K562 (cell line): ENCODE data around the gene HLA-DOB. TPM values are rescaled to one million over a fixed set of nuclear protein-coding genes. Genes with fewer than 3 reads are reported as not detected.

Source experiments
- CEBPZ ChIP-seq: fragments of 150-350 bp; IDR thresholded peaks from 2 replicates; pipeline ENCODE4 v1.6.1; 2014; ENCODE audit warnings: low read depth, mild to moderate bottlenecking, low read length, borderline replicate concordance
- DACH1 ChIP-seq: fragments of 450-650 bp; IDR thresholded peaks from 2 replicates; pipeline ENCODE4 v1.6.1; 2018; ENCODE audit not compliant: partially characterized antibody
- DEAF1 ChIP-seq: fragments of 450-650 bp; formaldehyde crosslinking; IDR thresholded peaks from 2 replicates; pipeline ENCODE4 v1.4.0; 2020; ENCODE audit warnings: mild to moderate bottlenecking, moderate library complexity
- DLX4 ChIP-seq: fragments of 250-450 bp; sonication (Bioruptor Pico); IDR thresholded peaks from 2 replicates; pipeline ENCODE4 v1.6.1; 2021; ENCODE audit warnings: mild to moderate bottlenecking
- E2F5 ChIP-seq: sonication (generic); formaldehyde crosslinking; IDR thresholded peaks from 2 replicates; pipeline ENCODE4 v1.8.0; 2022; ENCODE audit warnings: mild to moderate bottlenecking, missing genetic modification reagents
- FOXA1 ChIP-seq: fragments of 450-650 bp; IDR thresholded peaks from 2 replicates; pipeline ENCODE4 v1.6.1; 2016; ENCODE audit warnings: mild to moderate bottlenecking, borderline replicate concordance
- FOXP4 ChIP-seq: sonication (generic); formaldehyde crosslinking; IDR thresholded peaks from 2 replicates; pipeline ENCODE4 v1.8.0; 2022; ENCODE audit warnings: mild to moderate bottlenecking, missing genetic modification reagents, borderline replicate concordance
- GATAD2A ChIP-seq: fragments of 450-650 bp; IDR thresholded peaks from 2 replicates; pipeline ENCODE4 v1.6.1; 2017
- GTF2A2 ChIP-seq: IDR thresholded peaks from 2 replicates; pipeline ENCODE4 v1.6.1; 2016; ENCODE audit warnings: mild to moderate bottlenecking, missing genetic modification characterization, missing compliant biosample characterization
- HNRNPH1 ChIP-seq: fragments of 200-400 bp; formaldehyde crosslinking; optimal IDR thresholded peaks from 2 replicates; pipeline ENCODE3; 2017; ENCODE audit warnings: low read depth, mild to moderate bottlenecking, low read length, moderate library complexity
- ZNF133 ChIP-seq: fragments of 250-450 bp; sonication (Bioruptor Pico); IDR thresholded peaks from 2 replicates; pipeline ENCODE4 v1.4.0; 2020; ENCODE audit warnings: mild to moderate bottlenecking
- ZNF263 ChIP-seq: sonication (generic); formaldehyde crosslinking; IDR thresholded peaks from 2 replicates; pipeline ENCODE4 v1.8.0; 2022; ENCODE audit warnings: mild to moderate bottlenecking, missing genetic modification reagents, borderline replicate concordance
- ZNF280B ChIP-seq: fragments of 250-450 bp; sonication (Bioruptor Pico); IDR thresholded peaks from 2 replicates; pipeline ENCODE4 v1.5.1; 2021; ENCODE audit warnings: mild to moderate bottlenecking
- polyA plus RNA-seq, 8 experiments: library from polyadenylated mRNA; depleted of rRNA in 4 of 8; stranded (reverse) in 5 of 8; unstranded in 3 of 8; fragments of >200 nt; fragmentation: Nextera tagmentation in 2 of 8; fragmentation: Illumina TruSeq in 1 of 8; extraction: Ambion mirVana in 2 of 8; extraction: Trizol in 1 of 8; gene quantifications; 2 replicates each; pipeline versions ENCODE4 v1.2.1 to v1.2.3, GENCODE V29; 2011 to 2014; ENCODE audit warnings: inconsistent platforms in 1 of 8, missing spikeins in 1 of 8
- total RNA-seq, 7 experiments: library from RNA; depleted of rRNA in 6 of 7; stranded (reverse); fragments of >200 nt in 6 of 7; fragmentation: Illumina TruSeq in 2 of 7; extraction: Trizol in 2 of 7; gene quantifications; 2 replicates each; pipeline versions ENCODE4 v1.2.1 to v1.2.3, GENCODE V29; 2011 to 2021; ENCODE audit warnings: low replicate concordance in 1 of 7

HLA-DOB gene
- total and polyA plus RNA-seq, 9 of the 15 experiments (the other 6 are each of a cell fraction or from before 2014, with no cell fraction given), result 1.2 to 4.0 (median 2.5) TPM

- TF ChIP-seq DEAF1 (CRISPR knock-in tag) (no peak), DACH1 (no peak), DLX4 (CRISPR knock-in tag) (no peak), FOXA1 (no peak), CEBPZ (no peak), GTF2A2 (tag) (no peak), GATAD2A (0 out of 2 replicates have a peak, but pooled peaks have one; percentile 15), E2F5 (no peak), ZNF133 (no peak), HNRNPH1 (no peak), ZNF280B (CRISPR knock-in tag) (no peak), FOXP4 (CRISPR knock-in tag) (no peak), ZNF263 (CRISPR knock-in tag) (0 out of 2 replicates have a peak, but pooled peaks have one; percentile 17)
These were observed 40.5 kb upstream of the HLA-DOB start (continued) for GRCh38 chr6:32857156-32857891.
